ENCODE results near the gene XRCC6.
A peak's percentile ranks its signal among the peaks of the same experiment; 100 is the strongest.
"Not testable (repeated sequence)": the region's sequence is repeated elsewhere in the genome, so short reads cannot be mapped to it uniquely, and the experiment has no call there.

XRCC6 gene

GRCh38 chr22:41642331-41643110, 21.4 kb downstream of the XRCC6 start:
- Mint-ChIP-seq H3K4me3 (no peak overlapping the region), H3K9me3 (no peaks in the 10 kb centered on the region), H3K27ac (no peak overlapping the region), H3K27me3 (no peaks in the 10 kb centered on the region), H3K4me1 (ENCODE audit: low read depth in 2 of 2) (peaks cover 0 to 6% of the 10 kb centered on the region in 2 donors), H3K36me3 (ENCODE audit: insufficient read depth) (peaks cover 96% of the 10 kb centered on the region)
- DNase-seq (no peak), ATAC-seq (replicated peaks) (no peak)

- DNase-seq (no peak), ATAC-seq (replicated peaks) (no peak)
- no peaks in the 10 kb centered on the region for H3K4me1 Mint-ChIP-seq (ENCODE audit: low read depth in 2 of 2)
Measured at GRCh38 chr22:41647771-41648170, 26.7 kb downstream of the XRCC6 start.

DNA sequence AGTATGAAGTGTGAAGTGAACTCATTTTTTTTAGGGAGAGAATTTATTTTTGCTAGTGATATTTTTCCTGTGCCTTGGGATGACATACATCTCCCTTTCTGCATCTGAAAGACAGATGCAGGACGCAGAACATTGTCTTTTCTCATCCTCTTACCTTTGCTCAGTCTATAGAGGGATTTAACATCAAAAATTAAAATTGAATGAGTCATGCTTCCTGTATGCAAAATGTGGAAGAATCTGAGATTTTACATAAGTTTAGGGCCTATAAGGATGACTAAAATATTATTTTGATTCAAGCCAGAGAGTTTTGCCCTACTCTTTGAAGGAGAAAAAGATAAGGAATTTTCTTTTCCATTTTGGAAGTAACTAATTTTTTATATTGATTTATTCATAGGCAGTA, 27.3 kb downstream of the XRCC6 start:
- no peaks in the 10 kb centered on the region for H3K27me3 Mint-ChIP-seq
- no peaks in the 10 kb centered on the region for H3K9me3 Mint-ChIP-seq

More at GRCh38 chr22:41647771-41648170, 26.7 kb downstream of the XRCC6 start:
- Mint-ChIP-seq H3K36me3 (ENCODE audit: insufficient read depth) (peaks cover 95% of the 10 kb centered on the region), H3K27ac (no peak overlapping the region), H3K4me3 (no peak overlapping the region), H3K9me3 (no peaks in the 10 kb centered on the region), H3K27me3 (no peaks in the 10 kb centered on the region)

GRCh38 chr22:41650229-41650628, 29.1 kb downstream of the XRCC6 start:
- no peaks in the 10 kb centered on the region for H3K9me3 Mint-ChIP-seq

More for the DNA sequence above, 27.3 kb downstream of the XRCC6 start:
- H3K4me3 Mint-ChIP-seq, result no peak overlapping the region
- no peaks in the 10 kb centered on the region for H3K4me1 Mint-ChIP-seq (ENCODE audit: low read depth in 2 of 2)
- H3K27ac Mint-ChIP-seq, result no peak overlapping the region
- DNase-seq (no peak), ATAC-seq (replicated peaks) (no peak)
- peaks cover 95% of the 10 kb centered on the region for H3K36me3 Mint-ChIP-seq (ENCODE audit: insufficient read depth)

DNA sequence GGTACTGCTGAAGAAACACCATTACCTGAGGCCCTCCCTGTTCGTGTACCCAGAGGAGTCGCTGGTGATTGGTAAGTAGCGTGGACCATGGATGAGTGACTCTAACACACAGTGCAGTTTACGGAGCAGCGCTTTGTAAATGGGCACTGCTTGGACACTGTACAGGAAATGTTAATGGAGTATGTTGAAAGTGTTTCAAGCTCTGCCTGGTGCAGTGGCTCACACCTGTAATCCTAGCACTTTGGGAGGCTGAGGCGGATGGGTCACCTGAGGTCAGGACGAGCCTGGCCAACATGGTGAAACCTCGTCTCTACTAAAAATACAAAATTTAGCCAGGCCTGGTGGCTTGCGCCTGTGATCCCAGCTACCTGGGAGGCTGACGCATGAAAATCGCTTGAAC, 29.7 kb downstream of the XRCC6 start:
- no peak overlapping the region for H3K4me3 Mint-ChIP-seq

More at GRCh38 chr22:41650229-41650628, 29.1 kb downstream of the XRCC6 start:
- no peaks in the 10 kb centered on the region for H3K4me1 Mint-ChIP-seq (ENCODE audit: low read depth in 2 of 2)
- peaks cover 96% of the 10 kb centered on the region for H3K36me3 Mint-ChIP-seq (ENCODE audit: insufficient read depth)
- H3K27ac Mint-ChIP-seq, result no peak overlapping the region
- H3K27me3 Mint-ChIP-seq, result no peaks in the 10 kb centered on the region
- no peak for DNase-seq
- ATAC-seq (replicated peaks), result no peak
- no peak overlapping the region for H3K4me3 Mint-ChIP-seq

GRCh38 chr22:41654322-41654721, 33.2 kb downstream of the XRCC6 start:
- no peak overlapping the region for H3K4me3 Mint-ChIP-seq
- H3K27me3 Mint-ChIP-seq, result no peaks in the 10 kb centered on the region
- H3K9me3 Mint-ChIP-seq, result no peaks in the 10 kb centered on the region
- no peak overlapping the region for H3K27ac Mint-ChIP-seq
- no peak for ATAC-seq (replicated peaks)
- DNase-seq, result no peak
- H3K36me3 Mint-ChIP-seq (ENCODE audit: insufficient read depth), result peaks cover 99% of the 10 kb centered on the region
- H3K4me1 Mint-ChIP-seq (ENCODE audit: low read depth in 2 of 2), result no peaks in the 10 kb centered on the region

More for the DNA sequence above, 29.7 kb downstream of the XRCC6 start:
- ATAC-seq (replicated peaks) (no peak), DNase-seq (no peak)
- H3K27me3 Mint-ChIP-seq, result no peaks in the 10 kb centered on the region
- no peaks in the 10 kb centered on the region for H3K4me1 Mint-ChIP-seq (ENCODE audit: low read depth in 2 of 2)
- H3K27ac Mint-ChIP-seq, result no peak overlapping the region
- H3K9me3 Mint-ChIP-seq, result no peaks in the 10 kb centered on the region
- H3K36me3 Mint-ChIP-seq (ENCODE audit: insufficient read depth), result peaks cover 96% of the 10 kb centered on the region

DNA sequence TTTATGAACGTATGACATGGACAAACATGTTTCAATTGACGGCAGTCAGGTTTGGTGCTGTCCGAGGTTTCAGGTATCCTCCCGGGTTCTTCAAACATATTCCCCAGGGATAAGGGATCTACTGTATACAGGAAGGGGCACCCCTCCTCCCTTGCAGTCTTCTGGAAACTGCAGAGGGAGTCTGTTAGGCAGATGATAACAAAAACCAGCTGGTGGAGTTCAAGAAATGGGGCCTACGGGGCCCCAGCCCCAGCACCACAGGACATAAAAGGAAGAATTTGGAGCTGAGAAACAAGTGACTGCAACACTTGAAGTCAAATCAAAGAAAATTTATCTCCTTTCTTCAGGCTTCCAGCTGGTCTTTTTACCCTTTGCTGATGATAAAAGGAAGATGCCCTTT, 35.5 kb downstream of the XRCC6 start:
- Mint-ChIP-seq H3K27ac (no peak overlapping the region), H3K36me3 (ENCODE audit: insufficient read depth) (peaks cover 99% of the 10 kb centered on the region), H3K4me1 (ENCODE audit: low read depth in 2 of 2) (peaks cover 0 to 4% of the 10 kb centered on the region in 2 donors), H3K27me3 (no peaks in the 10 kb centered on the region), H3K9me3 (no peaks in the 10 kb centered on the region), H3K4me3 (no peak overlapping the region)
- ATAC-seq (replicated peaks) (no peak), DNase-seq (no peak)

- no peak for DNase-seq
- H3K27me3 Mint-ChIP-seq, result no peaks in the 10 kb centered on the region
- H3K9me3 Mint-ChIP-seq, result no peaks in the 10 kb centered on the region
- peaks cover 0 to 4% of the 10 kb centered on the region in 2 donors for H3K4me1 Mint-ChIP-seq (ENCODE audit: low read depth in 2 of 2)
- H3K27ac Mint-ChIP-seq, result no peak overlapping the region
- H3K36me3 Mint-ChIP-seq (ENCODE audit: insufficient read depth), result peaks cover 96% of the 10 kb centered on the region
- ATAC-seq (replicated peaks), result no peak
- no peak overlapping the region for H3K4me3 Mint-ChIP-seq
Measured at GRCh38 chr22:41657709-41658108, 36.6 kb downstream of the XRCC6 start.

DNA sequence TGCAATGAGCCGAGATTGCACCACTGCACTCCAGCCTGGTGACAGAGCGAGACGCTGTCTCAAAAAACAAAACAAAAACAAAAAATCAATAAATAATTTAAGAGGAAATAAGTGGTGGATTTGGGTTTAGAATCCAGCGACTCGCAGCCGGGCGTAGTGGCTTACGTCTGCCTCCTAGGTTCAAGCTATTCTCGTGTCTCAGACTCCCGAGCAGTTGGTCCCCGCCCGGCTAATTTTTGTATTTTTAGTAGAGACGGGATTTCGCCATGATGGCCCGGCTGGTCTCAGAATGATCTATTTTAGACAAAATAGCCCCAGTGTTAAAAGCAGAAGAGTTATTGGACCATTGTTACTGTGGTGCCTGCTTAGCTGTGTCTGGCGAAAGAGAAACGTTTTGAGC, 37.8 kb downstream of the XRCC6 start:
- H3K27me3 Mint-ChIP-seq, result no peaks in the 10 kb centered on the region
- H3K9me3 Mint-ChIP-seq, result no peaks in the 10 kb centered on the region
- H3K4me1 Mint-ChIP-seq (ENCODE audit: low read depth in 2 of 2), result peaks cover 0 to 4% of the 10 kb centered on the region in 2 donors
- DNase-seq (no peak), ATAC-seq (replicated peaks) (no peak)
- H3K36me3 Mint-ChIP-seq (ENCODE audit: insufficient read depth), result peaks cover 96% of the 10 kb centered on the region
- H3K4me3 Mint-ChIP-seq, result no peak overlapping the region
- H3K27ac Mint-ChIP-seq, result no peak overlapping the region

- Mint-ChIP-seq H3K4me1 (ENCODE audit: low read depth in 2 of 2) (peaks cover 0 to 4% of the 10 kb centered on the region in 2 donors), H3K27ac (peak overlapping the region in 1 of 2 donors; percentile 60), H3K27me3 (no peaks in the 10 kb centered on the region), H3K4me3 (no peak overlapping the region), H3K36me3 (ENCODE audit: insufficient read depth) (peaks cover 93% of the 10 kb centered on the region), H3K9me3 (no peaks in the 10 kb centered on the region)
- DNase-seq (no peak), ATAC-seq (replicated peaks) (no peak)
Measured at GRCh38 chr22:41659941-41660340, 38.8 kb downstream of the XRCC6 start.

DNA sequence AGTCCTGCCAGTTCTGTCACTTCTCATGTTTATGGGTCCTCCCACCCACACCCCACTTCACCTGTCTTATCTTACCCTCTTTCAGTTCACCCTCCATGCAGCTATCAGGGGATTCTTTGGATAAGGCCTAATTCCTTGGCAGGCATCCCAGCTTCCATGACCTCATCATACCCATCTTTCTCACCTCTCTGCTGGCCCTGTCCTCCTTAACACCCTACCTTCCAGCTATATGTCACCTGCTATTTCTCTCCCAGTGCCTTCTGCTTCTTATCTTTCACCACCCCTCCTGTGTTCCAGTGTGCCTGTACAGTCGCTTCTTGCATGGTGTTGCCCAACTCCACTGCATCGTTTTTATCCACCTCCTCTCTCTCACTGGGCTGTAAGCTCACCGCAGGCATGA, 39.3 kb downstream of the XRCC6 start:
- Mint-ChIP-seq H3K27ac (peak overlapping the region; percentile 36 to 60), H3K27me3 (no peaks in the 10 kb centered on the region), H3K4me3 (no peak overlapping the region), H3K9me3 (no peaks in the 10 kb centered on the region), H3K36me3 (ENCODE audit: insufficient read depth) (peaks cover 90% of the 10 kb centered on the region), H3K4me1 (ENCODE audit: low read depth in 2 of 2) (peaks cover 0 to 4% of the 10 kb centered on the region in 2 donors)
- DNase-seq, result no peak
- ATAC-seq (replicated peaks), result no peak

- no peaks in the 10 kb centered on the region for H3K27me3 Mint-ChIP-seq
- H3K9me3 Mint-ChIP-seq, result no peaks in the 10 kb centered on the region
- H3K4me3 Mint-ChIP-seq, result no peak overlapping the region
- DNase-seq (no peak), ATAC-seq (replicated peaks) (no peak)
- H3K27ac Mint-ChIP-seq, result peak overlapping the region; percentile 36 to 60
- peaks cover 0 to 4% of the 10 kb centered on the region in 2 donors for H3K4me1 Mint-ChIP-seq (ENCODE audit: low read depth in 2 of 2)
- H3K36me3 Mint-ChIP-seq (ENCODE audit: insufficient read depth), result peaks cover 86% of the 10 kb centered on the region
Measured at GRCh38 chr22:41661088-41661487, 40.0 kb downstream of the XRCC6 start.

GRCh38 chr22:41661713-41662112, 40.6 kb downstream of the XRCC6 start:
- Mint-ChIP-seq H3K4me3 (no peak overlapping the region), H3K9me3 (no peaks in the 10 kb centered on the region), H3K27me3 (no peaks in the 10 kb centered on the region), H3K36me3 (ENCODE audit: insufficient read depth) (peaks cover 86% of the 10 kb centered on the region), H3K27ac (peak overlapping the region; percentile 60 to 66), H3K4me1 (ENCODE audit: low read depth in 2 of 2) (peaks cover 0 to 5% of the 10 kb centered on the region in 2 donors)
- DNase-seq (no peak), ATAC-seq (replicated peaks) (no peak)

DNA sequence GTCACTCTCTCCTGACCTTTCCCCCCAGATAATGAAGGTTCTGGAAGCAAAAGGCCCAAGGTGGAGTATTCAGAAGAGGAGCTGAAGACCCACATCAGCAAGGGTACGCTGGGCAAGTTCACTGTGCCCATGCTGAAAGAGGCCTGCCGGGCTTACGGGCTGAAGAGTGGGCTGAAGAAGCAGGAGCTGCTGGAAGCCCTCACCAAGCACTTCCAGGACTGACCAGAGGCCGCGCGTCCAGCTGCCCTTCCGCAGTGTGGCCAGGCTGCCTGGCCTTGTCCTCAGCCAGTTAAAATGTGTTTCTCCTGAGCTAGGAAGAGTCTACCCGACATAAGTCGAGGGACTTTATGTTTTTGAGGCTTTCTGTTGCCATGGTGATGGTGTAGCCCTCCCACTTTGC, 42.5 kb downstream of the XRCC6 start:
- not testable (repeated sequence) for H3K4me3 Mint-ChIP-seq; DNase-seq; H3K27me3 Mint-ChIP-seq; H3K9me3 Mint-ChIP-seq; ATAC-seq (replicated peaks)
- H3K36me3 Mint-ChIP-seq (ENCODE audit: insufficient read depth), result peaks cover 78% of the 10 kb centered on the region
- peaks cover 2 to 14% of the 10 kb centered on the region in 2 donors for H3K4me1 Mint-ChIP-seq (ENCODE audit: low read depth in 2 of 2)
- peak overlapping the region in 1 of 2 donors; percentile 66 for H3K27ac Mint-ChIP-seq

All from effector memory CD8-positive, alpha-beta T cell (primary cell).